HS-27A (cell line): ENCODE measurements around the gene AKT2.

Experiments used
- DNase-seq: peaks from one replicate; pipeline ENCODE4 v3.0.0-alpha.2; 2012; ENCODE audit warnings: low read depth, missing footprints

The AKT2 gene

GRCh38 chr19:40300668-40301067, 15.5 kb upstream of the AKT2 start:
- DNase-seq, result no peak

- DNase-seq, result no peak
These were observed 12.9 kb upstream of the AKT2 start for GRCh38 chr19:40298026-40298425.

GRCh38 chr19:40294560-40294959, 9.4 kb upstream of the AKT2 start:
- no peak for DNase-seq

- no peak for DNase-seq
These were observed 1.9 kb upstream of the AKT2 start for GRCh38 chr19:40286971-40287421.

GRCh38 chr19:40286235-40286970, 1.3 kb upstream of the AKT2 start:
- DNase-seq, result no peak

GRCh38 chr19:40285353-40286234, 449 bp upstream of the AKT2 start:
- peak; percentile 100 for DNase-seq

GRCh38 chr19:40284251-40284500, 969 bp downstream of the AKT2 start:
- DNase-seq, result no peak

GRCh38 chr19:40283414-40284250, 1.5 kb downstream of the AKT2 start:
- DNase-seq, result no peak

GRCh38 chr19:40282920-40283319, 2.2 kb downstream of the AKT2 start:
- DNase-seq, result no peak

- no peak for DNase-seq
These were observed 3.0 kb downstream of the AKT2 start for GRCh38 chr19:40282209-40282580.

- no peak for DNase-seq
These were observed 3.5 kb downstream of the AKT2 start for GRCh38 chr19:40281381-40282208.

- no peak for DNase-seq
These were observed 4.4 kb downstream of the AKT2 start for GRCh38 chr19:40280608-40281221.

- DNase-seq, result no peak
These were observed 5.2 kb downstream of the AKT2 start for GRCh38 chr19:40279761-40280607.

GRCh38 chr19:40279120-40279551, 6.0 kb downstream of the AKT2 start:
- DNase-seq, result no peak

GRCh38 chr19:40278361-40279035, 6.6 kb downstream of the AKT2 start:
- no peak for DNase-seq

- no peak for DNase-seq
These were observed 7.6 kb downstream of the AKT2 start for GRCh38 chr19:40277356-40278059.

GRCh38 chr19:40274585-40275544, 10.3 kb downstream of the AKT2 start:
- DNase-seq, result no peak
